Trophoblast cell (in vitro differentiated cells and primary cell): ENCODE measurements around the gene PFN1.

ENCODE experiments used
- DNase-seq, 2 donors: peaks; one replicate each; pipeline ENCODE4 v3.0.0-alpha.2; 2016
- H2AFZ ChIP-seq: 2 replicates; pipeline ENCODE4 v1.6.1; 2013; ENCODE audit warnings: low read length, moderate library complexity, mild to moderate bottlenecking; ENCODE audit not compliant: insufficient read depth, poor library complexity
- H2AK5ac ChIP-seq: 2 replicates; pipeline ENCODE4 v1.6.1; 2013; ENCODE audit warnings: mild to moderate bottlenecking, low read length
- H2BK120ac ChIP-seq: 2 replicates; pipeline ENCODE4 v1.6.1; 2013; ENCODE audit warnings: low read length, mild to moderate bottlenecking, moderate library complexity; ENCODE audit not compliant: insufficient read depth, poor library complexity
- H2BK12ac ChIP-seq: 2 replicates; pipeline ENCODE4 v1.6.1; 2013; ENCODE audit warnings: mild to moderate bottlenecking, low read length, moderate library complexity
- H2BK5ac ChIP-seq: 2 replicates; pipeline ENCODE4 v1.6.1; 2013; ENCODE audit warnings: low read length, low read depth, moderate library complexity, mild to moderate bottlenecking; ENCODE audit not compliant: poor library complexity
- H3K14ac ChIP-seq: 2 replicates; pipeline ENCODE4 v1.6.1; 2013; ENCODE audit warnings: mild to moderate bottlenecking, low read length
- H3K18ac ChIP-seq: 2 replicates; pipeline ENCODE4 v1.6.1; 2013; ENCODE audit warnings: mild to moderate bottlenecking, low read length
- H3K23ac ChIP-seq: 2 replicates; pipeline ENCODE4 v1.6.1; 2013; ENCODE audit warnings: low read length
- H3K27ac ChIP-seq: 2 replicates; pipeline ENCODE4 v1.5.1; 2013; ENCODE audit warnings: low read depth, mild to moderate bottlenecking, inconsistent platforms, low read length, moderate library complexity
- H3K27me3 ChIP-seq: 2 replicates; pipeline ENCODE4 v1.6.1; 2013; ENCODE audit warnings: inconsistent platforms, mild to moderate bottlenecking, low read length, moderate library complexity; ENCODE audit not compliant: insufficient read depth
- H3K36me3 ChIP-seq, 2 experiments: 1 replicate in 1 of 2; 2 replicates in 1 of 2; pipeline ENCODE4 v1.6.1; 2013; ENCODE audit warnings: low read length in 2 of 2, mild to moderate bottlenecking in 2 of 2, moderate library complexity in 1 of 2; ENCODE audit not compliant: insufficient read depth in 2 of 2, control insufficient read depth in 1 of 2
- H3K4ac ChIP-seq: 2 replicates; pipeline ENCODE4 v1.6.1; 2013; ENCODE audit warnings: low read depth, mild to moderate bottlenecking, low read length, moderate library complexity
- H3K4me1 ChIP-seq, 2 experiments: 1 replicate in 1 of 2; 2 replicates in 1 of 2; pipeline ENCODE4 v1.6.1; 2013; ENCODE audit warnings: low read length in 2 of 2, mild to moderate bottlenecking in 2 of 2, moderate library complexity in 1 of 2; ENCODE audit not compliant: insufficient read depth in 2 of 2, control insufficient read depth in 1 of 2
- H3K4me2 ChIP-seq: 2 replicates; pipeline ENCODE4 v1.6.1; 2013; ENCODE audit warnings: inconsistent platforms, mild to moderate bottlenecking, low read length, moderate library complexity
- H3K4me3 ChIP-seq: 2 replicates; pipeline ENCODE4 v1.5.1; 2013; ENCODE audit warnings: mild to moderate bottlenecking, low read depth, low read length, inconsistent platforms
- H3K79me1 ChIP-seq: one replicate; pipeline ENCODE4 v1.6.1; 2013; ENCODE audit warnings: low read length
- H3K79me2 ChIP-seq: 2 replicates; pipeline ENCODE4 v1.6.1; 2013; ENCODE audit warnings: low read length, mild to moderate bottlenecking; ENCODE audit not compliant: control insufficient read depth, insufficient read depth, poor library complexity
- H3K9ac ChIP-seq: 2 replicates; pipeline ENCODE4 v1.6.1; 2013; ENCODE audit warnings: mild to moderate bottlenecking, low read length
- H3K9me3 ChIP-seq: 2 replicates; pipeline ENCODE4 v1.6.1; 2013; ENCODE audit warnings: low read depth, mild to moderate bottlenecking, control low read depth, inconsistent platforms, low read length; ENCODE audit not compliant: insufficient read depth
- H4K12ac ChIP-seq: 2 replicates; pipeline ENCODE4 v1.6.1; 2013; ENCODE audit warnings: low read depth, mild to moderate bottlenecking, low read length, moderate library complexity
- H4K8ac ChIP-seq: 2 replicates; pipeline ENCODE4 v1.6.1; 2013; ENCODE audit warnings: low read depth, mild to moderate bottlenecking, low read length, moderate library complexity
- H4K91ac ChIP-seq: one replicate; pipeline ENCODE4 v1.6.1; 2013; ENCODE audit warnings: low read depth, mild to moderate bottlenecking, low read length, moderate library complexity
- WGBS: extraction: QIAGEN DNeasy Blood & Tissue Kit; methylation state at CpG from one replicate; pipeline ENCODE4 v1.1.7; 2013; ENCODE audit warnings: missing lambda C conversion rate; ENCODE audit not compliant: insufficient read length, insufficient coverage; ENCODE audit errors: extremely low coverage; 5-methylcytosine and 5-hydroxymethylcytosine counted together

Gene PFN1

GRCh38 chr17:4897785-4898184 lies 50.5 kb downstream of the PFN1 start:
- Histone ChIP-seq H3K9me3 (no peaks in the 10 kb centered on the region), H3K23ac (no peak overlapping the region), H3K27me3 (no peaks in the 10 kb centered on the region), H2AK5ac (no peak overlapping the region), H4K8ac (no peak overlapping the region), H4K91ac (no peak overlapping the region), H3K36me3 (peaks cover 73 to 87% of the 10 kb centered on the region in 2 experiments), H3K79me2 (no peaks in the 10 kb centered on the region), H3K4me1 (no peaks in the 10 kb centered on the region), H4K12ac (no peak overlapping the region), H3K4me3 (no peak overlapping the region), H2AFZ (no peak overlapping the region), H2BK12ac (no peak overlapping the region), H3K27ac (no peak overlapping the region), H3K9ac (no peak overlapping the region), H3K4ac (no peak overlapping the region), H3K14ac (no peak overlapping the region), H2BK5ac (no peak overlapping the region), H3K18ac (no peak overlapping the region), H2BK120ac (no peak overlapping the region), H3K4me2 (no peak overlapping the region), H3K79me1 (no peaks in the 10 kb centered on the region)
- WGBS, result no CpG with 5 or more reads among the region's 5 CpGs
- no peak for DNase-seq

GRCh38 chr17:4897198-4897687 lies 51.1 kb downstream of the PFN1 start:
- no peak overlapping the region for H3K18ac ChIP-seq
- no peak overlapping the region for H2BK12ac ChIP-seq
- H2BK5ac ChIP-seq, result no peak overlapping the region
- H3K9me3 ChIP-seq, result peaks cover 1% of the 10 kb centered on the region
- H3K79me2 ChIP-seq, result no peaks in the 10 kb centered on the region
- H3K4me2 ChIP-seq, result no peak overlapping the region
- no peak overlapping the region for H4K8ac ChIP-seq
- whole genome bisulfite sequencing, result no CpG with 5 or more reads among the region's 10 CpGs
- no peak for DNase-seq
- H2AFZ ChIP-seq, result no peak overlapping the region
- H3K36me3 ChIP-seq, result peaks cover 79 to 93% of the 10 kb centered on the region in 2 experiments
- no peak overlapping the region for H3K14ac ChIP-seq
- no peaks in the 10 kb centered on the region for H3K4me1 ChIP-seq
- H2AK5ac ChIP-seq, result no peak overlapping the region
- H3K4ac ChIP-seq, result no peak overlapping the region
- H3K79me1 ChIP-seq, result no peaks in the 10 kb centered on the region
- H2BK120ac ChIP-seq, result no peak overlapping the region
- no peak overlapping the region for H3K4me3 ChIP-seq
- no peak overlapping the region for H4K12ac ChIP-seq
- H3K27me3 ChIP-seq, result no peaks in the 10 kb centered on the region
- no peak overlapping the region for H3K27ac ChIP-seq
- H3K9ac ChIP-seq, result no peak overlapping the region
- H4K91ac ChIP-seq, result no peak overlapping the region
- H3K23ac ChIP-seq, result no peak overlapping the region

GRCh38 chr17:4896332-4897197 lies 51.8 kb downstream of the PFN1 start:
- no peak overlapping the region for H3K9ac ChIP-seq

GRCh38 chr17:4895657-4896331 lies 52.5 kb downstream of the PFN1 start:
- peaks cover 1% of the 10 kb centered on the region for H3K9me3 ChIP-seq
- no peak overlapping the region for H2AFZ ChIP-seq
- H3K4me1 ChIP-seq, result no peaks in the 10 kb centered on the region
- H3K4me2 ChIP-seq, result no peak overlapping the region
- H4K12ac ChIP-seq, result no peak overlapping the region
- no peak overlapping the region for H3K4me3 ChIP-seq
- H3K23ac ChIP-seq, result no peak overlapping the region
- H3K18ac ChIP-seq, result no peak overlapping the region
- H3K4ac ChIP-seq, result no peak overlapping the region
- H3K79me2 ChIP-seq, result no peaks in the 10 kb centered on the region
- H2BK12ac ChIP-seq, result no peak overlapping the region
- H2BK120ac ChIP-seq, result no peak overlapping the region
- no peaks in the 10 kb centered on the region for H3K79me1 ChIP-seq
- no peak overlapping the region for H3K27ac ChIP-seq
- H3K14ac ChIP-seq, result no peak overlapping the region
- no peak overlapping the region for H4K91ac ChIP-seq
- DNase-seq, result peak in 1 of 2 donors; percentile 23
- no peaks in the 10 kb centered on the region for H3K27me3 ChIP-seq
- H3K36me3 ChIP-seq, result peaks cover 89 to 97% of the 10 kb centered on the region in 2 experiments
- H4K8ac ChIP-seq, result no peak overlapping the region
- no peak overlapping the region for H2BK5ac ChIP-seq
- H3K9ac ChIP-seq, result no peak overlapping the region
- WGBS, result no CpG with 5 or more reads among the region's 27 CpGs
- H2AK5ac ChIP-seq, result no peak overlapping the region

More at GRCh38 chr17:4896332-4897197, 51.8 kb downstream of the PFN1 start:
- Histone ChIP-seq H3K79me2 (no peaks in the 10 kb centered on the region), H2BK12ac (no peak overlapping the region), H3K36me3 (peaks cover 86 to 97% of the 10 kb centered on the region in 2 experiments), H3K27ac (no peak overlapping the region), H3K79me1 (no peaks in the 10 kb centered on the region), H4K12ac (no peak overlapping the region), H2AK5ac (no peak overlapping the region), H3K4ac (no peak overlapping the region), H2BK5ac (no peak overlapping the region), H2AFZ (no peak overlapping the region), H3K4me2 (no peak overlapping the region), H3K14ac (no peak overlapping the region), H2BK120ac (no peak overlapping the region), H4K91ac (no peak overlapping the region), H3K18ac (no peak overlapping the region), H3K4me1 (no peaks in the 10 kb centered on the region), H3K9me3 (peaks cover 1% of the 10 kb centered on the region), H3K27me3 (no peaks in the 10 kb centered on the region), H3K4me3 (no peak overlapping the region), H4K8ac (no peak overlapping the region), H3K23ac (no peak overlapping the region)
- WGBS, result no CpG with 5 or more reads among the region's 27 CpGs
- DNase-seq, result no peak
